HL-60 (cell line): Measurements from ENCODE around the gene ZBTB7C.

Experiments used
- DNase-seq, 2 experiments: peaks; one replicate each; pipeline ENCODE4 v3.0.0-alpha.2; 2010 to 2020; ENCODE audit warnings: low read depth in 1 of 2, low spot score in 1 of 2
- H3K27ac ChIP-seq: fragments of 250-450 bp; sonication (Bioruptor Pico); replicated peaks from 2 replicates; pipeline ENCODE4 v1.5.1; 2020; ENCODE audit warnings: mild to moderate bottlenecking, moderate library complexity
- H3K27me3 ChIP-seq: fragments of 250-450 bp; sonication (Bioruptor Pico); 2 replicates; pipeline ENCODE4 v1.5.1; 2021; ENCODE audit warnings: mild to moderate bottlenecking, moderate library complexity; ENCODE audit not compliant: insufficient read depth, poor library complexity, severe bottlenecking
- H3K4me3 ChIP-seq: replicated peaks from 2 replicates; pipeline ENCODE4 v1.5.1; 2011; ENCODE audit warnings: mild to moderate bottlenecking, control low read depth, low read length; ENCODE audit not compliant: insufficient read depth
- GABPA ChIP-seq: IDR thresholded peaks from 2 replicates; pipeline ENCODE4 v1.6.1; 2012; ENCODE audit warnings: low read depth
- POLR2AphosphoS5 ChIP-seq: IDR thresholded peaks from 2 replicates; pipeline ENCODE4 v1.6.1; 2012; ENCODE audit warnings: low read depth
- SPI1 ChIP-seq: IDR thresholded peaks from 2 replicates; pipeline ENCODE4 v1.6.1; 2012; ENCODE audit warnings: low read depth, mild to moderate bottlenecking, borderline replicate concordance
- TF ChIP-seq, protein P1 (sequence below): IDR thresholded peaks from 2 replicates; pipeline ENCODE4 v1.6.1; 2012; ENCODE audit warnings: low read depth; ENCODE audit not compliant: insufficient replicate concordance
- TF ChIP-seq, protein P2 (sequence below): IDR thresholded peaks from one replicate; pipeline ENCODE4 v1.5.1; 2011; ENCODE audit warnings: low read length, control low read depth, inconsistent platforms; ENCODE audit not compliant: insufficient read depth

Gene ZBTB7C

GRCh38 chr18:48206887-48207286 is 202.3 kb downstream of the ZBTB7C start:
- Histone ChIP-seq H3K27ac (no peak overlapping the region), H3K27me3 (peaks cover 17% of the 10 kb centered on the region), H3K4me3 (no peak overlapping the region)
- TF ChIP-seq SPI1, result no peak
- no peak for DNase-seq

DNA sequence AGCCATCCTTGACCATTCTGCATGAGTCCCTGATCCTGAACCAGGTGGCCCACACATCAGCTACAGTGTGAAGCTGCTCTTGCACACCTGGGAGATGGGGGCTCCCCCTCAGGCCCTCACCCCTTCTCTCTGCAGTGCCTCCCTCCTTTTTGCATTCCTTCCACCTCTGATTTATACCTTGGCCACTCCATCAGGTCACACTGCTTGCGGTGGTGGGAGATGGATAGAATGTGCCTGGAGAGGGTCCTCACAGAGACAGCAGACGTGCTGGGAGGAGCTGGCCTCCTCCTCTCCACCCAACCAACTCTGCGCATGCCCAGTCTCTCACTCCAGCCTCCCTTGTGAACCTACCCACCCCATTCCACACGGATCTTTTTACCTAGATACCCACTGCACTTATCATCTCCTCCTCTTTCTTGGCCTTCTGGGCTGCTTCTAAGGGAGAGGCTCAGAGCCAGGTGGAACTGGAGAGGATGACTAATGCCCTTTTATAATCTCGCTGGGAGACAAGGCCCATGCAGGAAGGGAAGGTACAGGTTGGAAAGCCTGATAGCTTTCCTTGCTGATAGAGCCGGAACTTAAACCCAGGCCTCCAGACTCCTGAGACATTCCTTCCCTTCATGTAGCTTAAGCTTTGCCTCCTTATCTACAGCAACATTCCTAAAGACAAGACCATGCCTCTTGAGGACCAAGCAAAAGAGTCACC is 205.1 kb downstream of the ZBTB7C start:
- no peak for DNase-seq
- H3K4me3 ChIP-seq, result no peak overlapping the region
- peaks cover 25% of the 10 kb centered on the region for H3K27me3 ChIP-seq
- no peak overlapping the region for H3K27ac ChIP-seq
- TF ChIP-seq, protein P1, sequence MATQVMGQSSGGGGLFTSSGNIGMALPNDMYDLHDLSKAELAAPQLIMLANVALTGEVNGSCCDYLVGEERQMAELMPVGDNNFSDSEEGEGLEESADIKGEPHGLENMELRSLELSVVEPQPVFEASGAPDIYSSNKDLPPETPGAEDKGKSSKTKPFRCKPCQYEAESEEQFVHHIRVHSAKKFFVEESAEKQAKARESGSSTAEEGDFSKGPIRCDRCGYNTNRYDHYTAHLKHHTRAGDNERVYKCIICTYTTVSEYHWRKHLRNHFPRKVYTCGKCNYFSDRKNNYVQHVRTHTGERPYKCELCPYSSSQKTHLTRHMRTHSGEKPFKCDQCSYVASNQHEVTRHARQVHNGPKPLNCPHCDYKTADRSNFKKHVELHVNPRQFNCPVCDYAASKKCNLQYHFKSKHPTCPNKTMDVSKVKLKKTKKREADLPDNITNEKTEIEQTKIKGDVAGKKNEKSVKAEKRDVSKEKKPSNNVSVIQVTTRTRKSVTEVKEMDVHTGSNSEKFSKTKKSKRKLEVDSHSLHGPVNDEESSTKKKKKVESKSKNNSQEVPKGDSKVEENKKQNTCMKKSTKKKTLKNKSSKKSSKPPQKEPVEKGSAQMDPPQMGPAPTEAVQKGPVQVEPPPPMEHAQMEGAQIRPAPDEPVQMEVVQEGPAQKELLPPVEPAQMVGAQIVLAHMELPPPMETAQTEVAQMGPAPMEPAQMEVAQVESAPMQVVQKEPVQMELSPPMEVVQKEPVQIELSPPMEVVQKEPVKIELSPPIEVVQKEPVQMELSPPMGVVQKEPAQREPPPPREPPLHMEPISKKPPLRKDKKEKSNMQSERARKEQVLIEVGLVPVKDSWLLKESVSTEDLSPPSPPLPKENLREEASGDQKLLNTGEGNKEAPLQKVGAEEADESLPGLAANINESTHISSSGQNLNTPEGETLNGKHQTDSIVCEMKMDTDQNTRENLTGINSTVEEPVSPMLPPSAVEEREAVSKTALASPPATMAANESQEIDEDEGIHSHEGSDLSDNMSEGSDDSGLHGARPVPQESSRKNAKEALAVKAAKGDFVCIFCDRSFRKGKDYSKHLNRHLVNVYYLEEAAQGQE, result no peak
- no peak for TF ChIP-seq POLR2AphosphoS5
- TF ChIP-seq, protein P2, sequence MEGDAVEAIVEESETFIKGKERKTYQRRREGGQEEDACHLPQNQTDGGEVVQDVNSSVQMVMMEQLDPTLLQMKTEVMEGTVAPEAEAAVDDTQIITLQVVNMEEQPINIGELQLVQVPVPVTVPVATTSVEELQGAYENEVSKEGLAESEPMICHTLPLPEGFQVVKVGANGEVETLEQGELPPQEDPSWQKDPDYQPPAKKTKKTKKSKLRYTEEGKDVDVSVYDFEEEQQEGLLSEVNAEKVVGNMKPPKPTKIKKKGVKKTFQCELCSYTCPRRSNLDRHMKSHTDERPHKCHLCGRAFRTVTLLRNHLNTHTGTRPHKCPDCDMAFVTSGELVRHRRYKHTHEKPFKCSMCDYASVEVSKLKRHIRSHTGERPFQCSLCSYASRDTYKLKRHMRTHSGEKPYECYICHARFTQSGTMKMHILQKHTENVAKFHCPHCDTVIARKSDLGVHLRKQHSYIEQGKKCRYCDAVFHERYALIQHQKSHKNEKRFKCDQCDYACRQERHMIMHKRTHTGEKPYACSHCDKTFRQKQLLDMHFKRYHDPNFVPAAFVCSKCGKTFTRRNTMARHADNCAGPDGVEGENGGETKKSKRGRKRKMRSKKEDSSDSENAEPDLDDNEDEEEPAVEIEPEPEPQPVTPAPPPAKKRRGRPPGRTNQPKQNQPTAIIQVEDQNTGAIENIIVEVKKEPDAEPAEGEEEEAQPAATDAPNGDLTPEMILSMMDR, result no peak
- no peak for TF ChIP-seq SPI1
- TF ChIP-seq GABPA, result no peak

DNA sequence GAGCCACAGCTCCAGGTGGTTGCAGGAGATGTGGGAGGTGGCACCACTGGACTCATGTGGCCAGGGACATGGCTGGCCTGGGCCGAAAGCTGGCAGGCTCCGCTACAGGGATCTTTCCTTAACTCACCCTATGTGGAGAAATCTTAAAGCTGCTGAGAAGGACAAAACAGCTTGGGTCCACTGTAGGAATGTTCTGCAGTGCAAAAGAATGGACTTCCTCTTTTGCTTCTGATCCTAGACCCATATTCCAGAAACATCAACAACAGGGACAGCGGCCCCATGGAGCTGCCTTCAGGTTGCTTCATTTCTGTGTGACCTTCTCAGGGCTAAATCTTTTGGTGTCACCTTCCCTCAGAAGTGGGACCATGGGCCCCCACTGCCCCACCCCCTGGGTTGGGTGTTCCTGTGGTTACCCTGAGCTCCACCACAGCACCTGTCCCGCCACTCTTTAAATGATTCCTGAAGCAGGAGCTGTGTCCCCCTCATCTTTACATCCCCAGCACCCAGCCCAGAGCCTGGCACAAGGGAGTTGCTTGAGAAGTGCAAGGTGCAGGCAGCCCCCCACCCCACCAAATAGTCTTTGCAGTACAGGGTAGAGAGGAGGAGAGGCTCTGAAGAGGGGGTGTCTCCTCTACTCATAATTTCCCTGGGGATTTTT is 205.8 kb downstream of the ZBTB7C start:
- H3K27ac ChIP-seq, result no peak overlapping the region
- TF ChIP-seq, protein P2, result no peak
- peak; percentile 88 for TF ChIP-seq SPI1
- TF ChIP-seq, protein P1, result no peak
- DNase-seq, result no peak
- H3K27me3 ChIP-seq, result peaks cover 29% of the 10 kb centered on the region
- H3K4me3 ChIP-seq, result no peak overlapping the region

- DNase-seq, result no peak
- TF ChIP-seq SPI1, result no peak
- no peak for TF ChIP-seq POLR2AphosphoS5
- no peak for TF ChIP-seq GABPA
- TF ChIP-seq, protein P2, result no peak
- TF ChIP-seq, protein P1, result no peak
- H3K4me3 ChIP-seq, result no peak overlapping the region
- peaks cover 32% of the 10 kb centered on the region for H3K27me3 ChIP-seq
- H3K27ac ChIP-seq, result no peak overlapping the region
Observed at GRCh38 chr18:48202350-48203260, 206.6 kb downstream of the ZBTB7C start.
